HG02678 (cell line): ENCODE data around the gene SAP25.
"Not testable (repeated sequence)": the region's sequence is repeated elsewhere in the genome, so short reads cannot be mapped to it uniquely, and the experiment has no call there.

Experiments used
- ATAC-seq: cut with Tn5 transposase; IDR thresholded peaks from one replicate; pipeline ENCODE4 v1.9.1; 2021; ENCODE audit warnings: mild to moderate bottlenecking, moderate library complexity; ENCODE audit not compliant: unreplicated experiment

Gene SAP25

GRCh38 chr7:100538654-100539435, 34.9 kb downstream of the SAP25 start, which contains the start of gene AGFG2:
TSS of gene AGFG2 (plus strand) at chr7:100539203. CDS start at chr7:100539347, 144 bp downstream.
- ATAC-seq, result peak; percentile 96

- ATAC-seq, result no peak
These were observed 35.4 kb downstream of the SAP25 start for GRCh38 chr7:100538348-100538653.

GRCh38 chr7:100536695-100537094, 37.0 kb downstream of the SAP25 start:
- ATAC-seq, result not testable (repeated sequence)

- ATAC-seq, result not testable (repeated sequence)
These were observed 37.7 kb downstream of the SAP25 start for GRCh38 chr7:100535982-100536381.

GRCh38 chr7:100532165-100533022, 41.3 kb downstream of the SAP25 start:
- no peak for ATAC-seq

- ATAC-seq, result not testable (repeated sequence)
These were observed 45.4 kb downstream of the SAP25 start for GRCh38 chr7:100528108-100528866.

GRCh38 chr7:100523192-100523591, 50.5 kb downstream of the SAP25 start:
- not testable (repeated sequence) for ATAC-seq
